Motor neuron (in vitro differentiated cells): ENCODE measurements around the gene EPB41L3. TPM values are rescaled to one million over a fixed set of nuclear protein-coding genes. Genes with fewer than 3 reads are reported as not detected.

Experiments
- ATAC-seq, 8 experiments: fragments of 200-7000 bp; cut with Tn5 transposase; replicated peaks in 6 of 8; 2 replicates each; pipeline ENCODE4 v1.8.0; 2021; ENCODE audit warnings: mild to moderate bottlenecking in 8 of 8, moderate library complexity in 8 of 8
- H3K27ac ChIP-seq, 2 donors: fragments of 250-450 bp; sonication (Bioruptor Pico); 2 replicates each; pipeline ENCODE4 v1.9.0; 2021; ENCODE audit warnings: antibody characterized with exemption in 2 of 2, mild to moderate bottlenecking in 2 of 2, moderate library complexity in 1 of 2
- H3K4me1 ChIP-seq, 2 donors: fragments of 250-450 bp; sonication (Bioruptor Pico); replicated peaks in 1 of 2; 2 replicates each; pipeline ENCODE4 v1.6.1; 2021; ENCODE audit warnings: antibody characterized with exemption in 2 of 2, mild to moderate bottlenecking in 2 of 2, moderate library complexity in 1 of 2
- H3K4me3 ChIP-seq, 5 donors: fragments of 250-450 bp; sonication (Bioruptor Pico); 2 replicates each; pipeline ENCODE4 v1.9.0; 2021; ENCODE audit warnings: antibody characterized with exemption in 5 of 5, mild to moderate bottlenecking in 5 of 5, moderate library complexity in 4 of 5
- WGBS, 10 experiments: fragments of 450-650 bp; shearing (Covaris generic); methylation state at CpG; one replicate each; pipeline ENCODE4 v1.0.0; 2022; 5-methylcytosine and 5-hydroxymethylcytosine counted together
- in situ Hi-C, 9 experiments: fragments of 400-800 bp; cut with MboI; loops; one replicate each; pipeline ENCODE4 v1.15.0; 2021; ENCODE audit warnings: low sequenced_read_pairs in 9 of 9, low pct_unique_long_range_greater_than_20kb in 2 of 9; ENCODE audit not compliant: unreplicated experiment in 9 of 9
- total RNA-seq, 8 experiments: library from RNA; unstranded; fragments of 300-600 nt; gene quantifications; 2 replicates each; pipeline versions ENCODE4 v1.2.3 to v1.2.4, GENCODE V29; 2022

The EPB41L3 gene
- total RNA-seq, 8 experiments from 2014 or later, result 1.2 to 145 (median 25.9) TPM

- Histone ChIP-seq H3K4me1 (peaks cover 2 to 5% of the 10 kb centered on the region in 2 donors), H3K27ac (no peak overlapping the region), H3K4me3 (no peak overlapping the region)
- peak; percentile 67 to 96 (median 86) for ATAC-seq
- in situ Hi-C loops, result loop anchor here in 1 of 9 experiments (25.0 kb wide), 1 partner anchor 105 kb away; no protein-coding TSS in a partner anchor
- WGBS, 10 experiments, result 0 to 65% (median 46%) methylated on average over 1 to 12 of the region's 15 CpGs; no CpG with 5 or more reads in 1 of the 10 experiments
Observed at GRCh38 chr18:5456577-5457461, 87.0 kb downstream of the EPB41L3 start.

- no peak for ATAC-seq
- Histone ChIP-seq H3K4me1 (peaks cover 0 to 5% of the 10 kb centered on the region in 2 donors), H3K27ac (no peak overlapping the region), H3K4me3 (no peak overlapping the region)
- WGBS, 10 experiments, result 58 to 100% (median 95%) methylated on average over 2 to 7 of the region's 7 CpGs; no CpG with 5 or more reads in 1 of the 10 experiments
- in situ Hi-C loops, result loop anchor here in 1 of 9 experiments (25.0 kb wide), 1 partner anchor 107 kb away; no protein-coding TSS in a partner anchor
Observed at GRCh38 chr18:5455674-5456073, 88.1 kb downstream of the EPB41L3 start.

GRCh38 chr18:5452943-5453443 is 90.8 kb downstream of the EPB41L3 start:
- peak in 1 of 8 experiments; percentile 18 for ATAC-seq
- Histone ChIP-seq H3K27ac (no peak overlapping the region), H3K4me3 (no peak overlapping the region), H3K4me1 (peaks cover 0 to 5% of the 10 kb centered on the region in 2 donors)
- WGBS, 10 experiments, result 17 to 100% (median 100%) methylated on average over 1 of the region's 2 CpGs; no CpG with 5 or more reads in 4 of the 10 experiments
- in situ Hi-C loops, result loop anchor here in 1 of 9 experiments (25.0 kb wide), 1 partner anchor 109 kb away; no protein-coding TSS in a partner anchor

- in situ Hi-C loops, result loop anchor here in 1 of 9 experiments (25.0 kb wide), 1 partner anchor 110 kb away; no protein-coding TSS in a partner anchor
- WGBS, 10 experiments, result 72 to 100% (median 92%) methylated on average over 2 to 8 of the region's 9 CpGs; no CpG with 5 or more reads in 4 of the 10 experiments
- Histone ChIP-seq H3K4me3 (no peak overlapping the region), H3K4me1 (peaks cover 0 to 5% of the 10 kb centered on the region in 2 donors), H3K27ac (no peak overlapping the region)
- no peak for ATAC-seq
Observed at GRCh38 chr18:5451871-5452270, 91.9 kb downstream of the EPB41L3 start.

GRCh38 chr18:5451150-5451549 is 92.6 kb downstream of the EPB41L3 start:
- Histone ChIP-seq H3K27ac (no peak overlapping the region), H3K4me1 (no peaks in the 10 kb centered on the region), H3K4me3 (no peak overlapping the region)
- in situ Hi-C loops, result loop anchor here in 1 of 9 experiments (25.0 kb wide), 1 partner anchor 111 kb away; no protein-coding TSS in a partner anchor
- ATAC-seq, result peak in 1 of 8 experiments; percentile 37

- Histone ChIP-seq H3K27ac (no peak overlapping the region), H3K4me3 (no peak overlapping the region), H3K4me1 (no peaks in the 10 kb centered on the region)
- in situ Hi-C loops, result loop anchor here in 1 of 9 experiments (25.0 kb wide), 1 partner anchor 112 kb away; no protein-coding TSS in a partner anchor
- 67 to 100% (median 91%) methylated on average over 1 to 3 of the region's 4 CpGs; no CpG with 5 or more reads in 3 of the 10 experiments for WGBS, 10 experiments
- no peak for ATAC-seq
Observed at GRCh38 chr18:5449858-5450509, 93.8 kb downstream of the EPB41L3 start.

GRCh38 chr18:5447442-5447841 is 96.4 kb downstream of the EPB41L3 start:
- no peak for ATAC-seq
- H3K27ac ChIP-seq, result no peak overlapping the region
- in situ Hi-C loops, result no loop called here
- 62 to 100% (median 88%) methylated on average over 2 to 7 of the region's 7 CpGs for WGBS, 10 experiments
- no peaks in the 10 kb centered on the region for H3K4me1 ChIP-seq
- H3K4me3 ChIP-seq, result no peak overlapping the region

- no peaks in the 10 kb centered on the region for H3K4me1 ChIP-seq
- no peak overlapping the region for H3K4me3 ChIP-seq
- no peak for ATAC-seq
- in situ Hi-C loops, result no loop called here
- 50 to 100% (median 88%) methylated on average over 1 to 4 of the region's 4 CpGs for WGBS, 10 experiments
- H3K27ac ChIP-seq, result no peak overlapping the region
Observed at GRCh38 chr18:5444847-5445246, 99.0 kb downstream of the EPB41L3 start.

GRCh38 chr18:5444269-5444668 is 99.5 kb downstream of the EPB41L3 start:
- 20 to 85% (median 61%) methylated on average over 1 to 3 of the region's 3 CpGs; no CpG with 5 or more reads in 5 of the 10 experiments for WGBS, 10 experiments
- Histone ChIP-seq H3K27ac (no peak overlapping the region), H3K4me1 (no peaks in the 10 kb centered on the region), H3K4me3 (no peak overlapping the region)
- in situ Hi-C loops, result no loop called here
- no peak for ATAC-seq

- in situ Hi-C loops, result no loop called here
- 20 to 100% (median 94%) methylated on average over 1 to 3 of the region's 3 CpGs for whole genome bisulfite sequencing, 10 experiments
- Histone ChIP-seq H3K4me3 (no peak overlapping the region), H3K27ac (no peak overlapping the region), H3K4me1 (no peaks in the 10 kb centered on the region)
- no peak for ATAC-seq
Observed at GRCh38 chr18:5439986-5440696, 103.7 kb downstream of the EPB41L3 start.

GRCh38 chr18:5434425-5434824 is 109.4 kb downstream of the EPB41L3 start:
- H3K4me1 ChIP-seq, result no peaks in the 10 kb centered on the region
- ATAC-seq, result no peak
- 43 to 100% (median 88%) methylated on average over 1 to 4 of the region's 4 CpGs; no CpG with 5 or more reads in 1 of the 10 experiments for WGBS, 10 experiments
- no peak overlapping the region for H3K4me3 ChIP-seq
- in situ Hi-C loops, result no loop called here
- no peak overlapping the region for H3K27ac ChIP-seq

- WGBS, 10 experiments, result 40 to 93% (median 79%) methylated on average over 2 to 8 of the region's 8 CpGs; no CpG with 5 or more reads in 2 of the 10 experiments
- no peaks in the 10 kb centered on the region for H3K4me1 ChIP-seq
Observed at GRCh38 chr18:5431836-5432575, 111.8 kb downstream of the EPB41L3 start.

More at GRCh38 chr18:5431836-5432575, 111.8 kb downstream of the EPB41L3 start:
- no peak overlapping the region for H3K4me3 ChIP-seq
- in situ Hi-C loops, result no loop called here
- ATAC-seq, result no peak
- H3K27ac ChIP-seq, result no peak overlapping the region
